CD14-positive monocyte (primary cell): ENCODE data around the gene HOXA5. TPM values are rescaled to one million over a fixed set of nuclear protein-coding genes. Genes with fewer than 3 reads are reported as not detected.

Experiments
- DNase-seq, 3 donors: peaks; one replicate each; pipeline ENCODE4 v3.0.0-alpha.2; 2011 to 2022
- H2AFZ ChIP-seq: 2 replicates; pipeline ENCODE4 v1.6.0; 2012; ENCODE audit warnings: mild to moderate bottlenecking, low read depth, low read length, inconsistent platforms; ENCODE audit not compliant: insufficient read depth, poor library complexity, severe bottlenecking
- H3K27ac ChIP-seq, 2 donors: 1 replicate in 1 of 2; 2 replicates in 1 of 2; pipeline ENCODE4 v1.5.1; 2012 to 2013; ENCODE audit warnings: low read length in 2 of 2, control low read depth in 1 of 2, inconsistent platforms in 1 of 2, low read depth in 1 of 2, mild to moderate bottlenecking in 1 of 2
- H3K27me3 ChIP-seq, 2 donors: one replicate each; pipeline versions ENCODE4 v1.6.0 to v1.6.1; 2011 to 2013; ENCODE audit warnings: low read length in 2 of 2; ENCODE audit not compliant: control insufficient read depth in 2 of 2, insufficient read depth in 2 of 2
- H3K36me3 ChIP-seq, 2 donors: replicated peaks in 1 of 2; 1 replicate in 1 of 2; 2 replicates in 1 of 2; pipeline versions ENCODE4 v1.5.1 to v1.6.1; 2012 to 2013; ENCODE audit warnings: low read length in 2 of 2, control low read depth in 1 of 2, inconsistent platforms in 1 of 2, mild to moderate bottlenecking in 1 of 2; ENCODE audit not compliant: insufficient read depth in 2 of 2, control insufficient read depth in 1 of 2
- H3K4me1 ChIP-seq, 2 donors: 1 replicate in 1 of 2; 2 replicates in 1 of 2; pipeline versions ENCODE4 v1.5.1 to v1.6.1; 2012 to 2013; ENCODE audit warnings: low read length in 2 of 2, control low read depth in 1 of 2, inconsistent platforms in 1 of 2, mild to moderate bottlenecking in 1 of 2, moderate library complexity in 1 of 2; ENCODE audit not compliant: insufficient read depth in 2 of 2, control insufficient read depth in 1 of 2
- H3K4me2 ChIP-seq: replicated peaks from 2 replicates; pipeline ENCODE3; 2012; ENCODE audit warnings: low read length, moderate library complexity, mild to moderate bottlenecking; ENCODE audit not compliant: poor library complexity, severe bottlenecking; ENCODE audit errors: extremely low read depth
- H3K4me3 ChIP-seq, 3 experiments: fragments of 200-600 bp in 1 of 3; sonication (generic) in 1 of 3; replicated peaks in 1 of 3; 1 replicate in 2 of 3; 2 replicates in 1 of 3; pipeline ENCODE4 v1.5.1; 2011 to 2013; ENCODE audit warnings: low read length in 3 of 3, mild to moderate bottlenecking in 3 of 3, control low read depth in 2 of 3, low read depth in 2 of 3, inconsistent platforms in 1 of 3, moderate library complexity in 1 of 3
- H3K79me2 ChIP-seq: 2 replicates; pipeline ENCODE4 v1.6.0; 2012; ENCODE audit warnings: mild to moderate bottlenecking, control low read depth, inconsistent platforms, low read length, moderate library complexity; ENCODE audit not compliant: insufficient read depth
- H3K9ac ChIP-seq: 2 replicates; pipeline ENCODE4 v1.6.0; 2017; ENCODE audit warnings: low read length, mild to moderate bottlenecking; ENCODE audit not compliant: insufficient read depth, poor library complexity, severe bottlenecking
- H3K9me3 ChIP-seq, 2 donors: replicated peaks in 1 of 2; 1 replicate in 1 of 2; 2 replicates in 1 of 2; pipeline versions ENCODE4 v1.5.1 to v1.6.1; 2012 to 2013; ENCODE audit warnings: low read length in 2 of 2, control low read depth in 1 of 2; ENCODE audit not compliant: control insufficient read depth in 1 of 2, insufficient read depth in 1 of 2
- H4K20me1 ChIP-seq: 2 replicates; pipeline ENCODE4 v1.6.0; 2012; ENCODE audit warnings: mild to moderate bottlenecking, low read length, control low read depth, moderate library complexity; ENCODE audit not compliant: insufficient read depth
- H3K27ac Mint-ChIP-seq, 7 donors: one replicate each; pipeline ENCODE4 v1.8.0; 2020; ENCODE audit warnings: mild to moderate bottlenecking in 7 of 7, mixed read lengths in 7 of 7, moderate library complexity in 6 of 7, inconsistent platforms in 2 of 7
- H3K27me3 Mint-ChIP-seq, 3 donors: one replicate each; pipeline ENCODE4 v1.8.0; 2021 to 2022; ENCODE audit warnings: low read depth in 3 of 3, mild to moderate bottlenecking in 3 of 3, mixed read lengths in 3 of 3, moderate library complexity in 3 of 3, inconsistent platforms in 1 of 3
- H3K36me3 Mint-ChIP-seq, 2 donors: one replicate each; pipeline ENCODE4 v1.8.0; 2020; ENCODE audit warnings: mixed read lengths in 2 of 2, inconsistent platforms in 1 of 2, mild to moderate bottlenecking in 1 of 2
- H3K4me1 Mint-ChIP-seq: one replicate; pipeline ENCODE4 v1.8.0; 2020; ENCODE audit warnings: mild to moderate bottlenecking, mixed read lengths
- H3K4me3 Mint-ChIP-seq, 2 donors: one replicate each; pipeline ENCODE4 v1.8.0; 2020; ENCODE audit warnings: mild to moderate bottlenecking in 2 of 2, mixed read lengths in 2 of 2, moderate library complexity in 1 of 2
- H3K9me3 Mint-ChIP-seq, 7 donors: one replicate each; pipeline ENCODE4 v1.8.0; 2020 to 2022; ENCODE audit warnings: mixed read lengths in 7 of 7, mild to moderate bottlenecking in 6 of 7, moderate library complexity in 6 of 7, inconsistent platforms in 2 of 7
- CTCF ChIP-seq: fragments of 200-600 bp; IDR thresholded peaks from one replicate; pipeline ENCODE4 v1.8.0; 2022; ENCODE audit warnings: antibody characterized with exemption, mild to moderate bottlenecking
- WGBS: methylation state at CpG from one replicate; pipeline ENCODE4 v1.1.5; 2013; ENCODE audit warnings: missing lambda C conversion rate; ENCODE audit not compliant: insufficient coverage; 5-methylcytosine and 5-hydroxymethylcytosine counted together
- intact Hi-C, 2 donors: fragments of 100-400 bp; cut with micrococcal nuclease; formaldehyde crosslinking; loops; one replicate each; pipeline versions ENCODE4 v1.15.0 to v1.15.1; 2023
- polyA plus RNA-seq, 3 donors: library from polyadenylated mRNA; depleted of rRNA in 1 of 3; unstranded in 2 of 3; stranded (reverse) in 1 of 3; fragments of 300-500 nt in 2 of 3; fragments of >200 nt in 1 of 3; fragmentation: Illumina TruSeq in 2 of 3; gene quantifications; 1 replicate in 2 of 3; 2 replicates in 1 of 3; pipeline ENCODE4 v1.2.3, GENCODE V29; 2012 to 2021

HOXA5 gene
- polyA plus RNA-seq, 3 donors: 0.85 to 3.0 (median 1.8) TPM

GRCh38 chr7:27148756-27149641 is 5.5 kb upstream of the HOXA5 start:
- intact Hi-C loops: no loop called here
- Histone ChIP-seq H3K9ac (no peak overlapping the region), H3K4me3 (no peak overlapping the region), H3K4me1 (peaks cover 43 to 49% of the 10 kb centered on the region in 2 donors), H3K79me2 (no peaks in the 10 kb centered on the region), H3K27me3 (peaks cover 74 to 100% of the 10 kb centered on the region in 2 donors), H3K4me2 (no peak overlapping the region), H3K9me3 (peaks cover 23 to 59% of the 10 kb centered on the region in 2 donors), H4K20me1 (no peaks in the 10 kb centered on the region), H2AFZ (no peak overlapping the region), H3K36me3 (no peaks in the 10 kb centered on the region), H3K27ac (no peak overlapping the region)
- H3K9me3 Mint-ChIP-seq: peaks cover 11 to 56% (median 34%) of the 10 kb centered on the region in 7 donors
- H3K4me3 Mint-ChIP-seq: peak overlapping the region in 1 of 2 donors; percentile 92
- peaks cover 47% of the 10 kb centered on the region for H3K4me1 Mint-ChIP-seq
- TF ChIP-seq CTCF: no peak
- DNase-seq: no peak
- 19% methylated on average over 25 of the region's 30 CpGs for WGBS
- peaks cover 91 to 100% (median 99%) of the 10 kb centered on the region in 3 donors for H3K27me3 Mint-ChIP-seq
- H3K36me3 Mint-ChIP-seq: peaks cover 12 to 25% of the 10 kb centered on the region in 2 donors
- no peak overlapping the region for H3K27ac Mint-ChIP-seq

DNA sequence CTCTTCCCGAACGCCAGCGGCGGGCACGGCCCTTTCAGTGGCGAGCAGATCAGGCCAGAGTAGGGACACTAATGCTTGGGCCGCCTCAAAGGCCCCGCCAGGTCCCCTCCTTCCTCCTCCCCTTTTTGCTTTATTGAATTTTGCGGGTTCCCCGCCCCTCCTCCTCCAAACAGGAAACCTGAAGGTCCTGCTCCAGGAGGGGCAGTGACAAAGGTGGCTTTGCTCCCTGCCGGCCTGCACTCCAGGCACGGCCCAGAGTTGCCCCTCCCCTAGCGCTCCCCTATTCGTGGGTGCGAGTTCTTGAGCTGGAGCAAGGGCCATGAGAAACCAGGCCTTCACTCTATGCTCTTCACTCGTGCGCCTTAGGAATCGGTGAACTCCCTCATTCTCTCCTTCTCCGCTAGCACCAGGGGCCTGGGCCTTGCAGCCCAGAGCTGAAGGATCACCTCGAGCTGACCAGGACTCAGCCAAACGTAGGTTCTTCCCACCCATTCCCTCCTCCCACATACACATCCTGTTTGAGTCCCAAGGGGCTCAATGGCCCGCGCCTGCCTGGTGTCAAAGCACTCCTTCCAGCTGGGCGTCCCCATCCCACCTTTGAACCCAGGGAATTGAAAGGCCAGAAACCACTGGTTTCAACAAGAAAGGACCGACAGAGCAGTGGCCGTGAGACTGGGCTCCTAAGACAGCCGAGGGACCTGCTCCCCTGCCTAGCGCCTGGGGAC is 4.7 kb upstream of the HOXA5 start:
- Histone ChIP-seq H3K79me2 (no peaks in the 10 kb centered on the region), H3K9me3 (peaks cover 26 to 51% of the 10 kb centered on the region in 2 donors), H3K4me2 (peak overlapping the region; percentile 50), H3K9ac (no peak overlapping the region), H3K27me3 (peaks cover 66 to 93% of the 10 kb centered on the region in 2 donors), H4K20me1 (no peaks in the 10 kb centered on the region), H3K4me3 (peak overlapping the region in 2 of 3 experiments; percentile 17 to 52), H2AFZ (peak overlapping the region; percentile 25), H3K27ac (no peak overlapping the region), H3K4me1 (peaks cover 43 to 49% of the 10 kb centered on the region in 2 donors), H3K36me3 (no peaks in the 10 kb centered on the region)
- 10% methylated on average over 25 of the region's 28 CpGs for WGBS
- intact Hi-C loops: no loop called here
- peak overlapping the region; percentile 67 to 92 for H3K4me3 Mint-ChIP-seq
- H3K27ac Mint-ChIP-seq: no peak overlapping the region
- TF ChIP-seq CTCF: no peak
- H3K4me1 Mint-ChIP-seq: peaks cover 47% of the 10 kb centered on the region
- H3K36me3 Mint-ChIP-seq: peaks cover 12 to 25% of the 10 kb centered on the region in 2 donors
- DNase-seq: no peak
- H3K27me3 Mint-ChIP-seq: peaks cover 86 to 96% (median 94%) of the 10 kb centered on the region in 3 donors
- peaks cover 11 to 58% (median 39%) of the 10 kb centered on the region in 7 donors for H3K9me3 Mint-ChIP-seq
